DMS 273 (cell line): ENCODE results near the gene KCNMA1.

Source experiments
- DNase-seq: peaks from one replicate; lab custom pipeline; 2025; ENCODE audit not compliant: unreplicated experiment; lab: John Stamatoyannopoulos, UW

Gene KCNMA1

GRCh38 chr10:77494756-77495541 is 142.7 kb downstream of the KCNMA1 start:
- DNase-seq: no peak

GRCh38 chr10:77494327-77494726 is 143.3 kb downstream of the KCNMA1 start:
- DNase-seq: peak; percentile 73

- DNase-seq: no peak
Measured at GRCh38 chr10:77493851-77494261, 143.8 kb downstream of the KCNMA1 start.

- no peak for DNase-seq
Measured at GRCh38 chr10:77493239-77493806, 144.3 kb downstream of the KCNMA1 start.

DNA sequence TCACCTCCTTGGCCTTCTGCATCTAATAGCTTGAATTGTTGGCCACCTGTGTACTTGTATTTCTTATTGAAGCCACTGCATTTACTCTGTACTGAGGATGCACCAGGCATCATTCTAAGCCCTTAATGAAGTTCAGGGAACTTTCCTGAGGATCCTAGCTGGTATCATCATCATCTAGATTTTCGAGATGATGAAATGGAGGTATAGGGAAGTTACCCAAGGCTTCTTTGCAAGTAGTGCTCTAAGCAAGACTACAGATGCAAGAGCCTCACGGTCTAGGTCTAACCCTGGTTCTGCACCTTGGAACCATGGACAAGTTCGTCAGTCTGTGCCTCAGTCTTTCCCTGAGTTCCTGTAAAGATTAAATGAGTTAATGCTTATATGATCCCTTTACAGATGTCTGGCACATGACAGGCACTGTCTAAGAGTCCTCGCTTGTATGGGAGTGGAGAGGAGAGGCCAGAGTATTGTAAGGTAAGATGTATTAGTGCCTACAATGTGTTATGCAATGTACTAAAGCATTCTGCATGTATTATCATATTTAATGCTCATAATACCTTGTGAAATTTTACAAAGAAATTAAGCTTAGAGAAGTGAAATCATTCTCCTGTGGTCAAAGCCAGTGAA is 145.1 kb downstream of the KCNMA1 start:
- DNase-seq: no peak

DNA sequence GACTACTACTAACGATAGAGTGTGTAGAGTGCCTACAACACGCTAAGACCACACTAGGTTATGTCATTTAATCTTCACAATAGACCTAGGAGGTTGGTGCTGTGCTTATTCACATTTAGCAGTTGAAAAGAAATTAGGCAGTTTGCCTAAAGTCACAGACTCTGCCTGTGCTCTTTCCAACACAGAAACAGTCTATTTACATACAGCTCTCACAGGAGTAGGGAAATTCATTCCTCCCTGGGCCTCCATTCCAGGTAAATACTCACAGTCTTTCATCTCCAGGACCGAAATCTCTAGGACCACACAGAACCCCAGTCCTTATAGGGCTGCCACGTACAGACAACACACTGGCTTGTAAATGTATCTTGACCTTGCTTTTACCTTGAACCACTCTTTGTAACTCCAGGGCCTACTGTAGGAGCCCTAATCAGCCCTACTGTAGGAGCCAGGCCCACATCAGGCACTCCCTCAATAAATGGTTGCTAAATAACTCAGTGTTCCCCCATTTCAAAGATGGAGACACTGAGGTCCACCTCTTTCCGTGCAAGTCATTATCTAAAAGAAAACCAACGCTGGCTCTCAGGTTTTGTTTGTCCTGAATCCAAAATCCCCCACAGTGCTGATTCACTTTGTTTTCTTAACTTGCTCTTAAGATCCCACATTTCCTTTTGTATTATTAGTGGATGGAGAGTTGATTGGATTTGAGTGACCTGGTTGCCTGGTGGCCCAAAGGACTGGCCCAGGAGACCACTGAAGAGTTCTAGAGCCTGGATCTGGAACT is 146.9 kb downstream of the KCNMA1 start:
- no peak for DNase-seq

- no peak for DNase-seq
Measured at GRCh38 chr10:77486517-77486916, 151.1 kb downstream of the KCNMA1 start.

GRCh38 chr10:77485847-77486246 is 151.8 kb downstream of the KCNMA1 start:
- DNase-seq: no peak

- DNase-seq: no peak
Measured at GRCh38 chr10:77482072-77482471, 155.5 kb downstream of the KCNMA1 start.

- peak; percentile 46 for DNase-seq
Measured at GRCh38 chr10:77479586-77479985, 158.0 kb downstream of the KCNMA1 start.

DNA sequence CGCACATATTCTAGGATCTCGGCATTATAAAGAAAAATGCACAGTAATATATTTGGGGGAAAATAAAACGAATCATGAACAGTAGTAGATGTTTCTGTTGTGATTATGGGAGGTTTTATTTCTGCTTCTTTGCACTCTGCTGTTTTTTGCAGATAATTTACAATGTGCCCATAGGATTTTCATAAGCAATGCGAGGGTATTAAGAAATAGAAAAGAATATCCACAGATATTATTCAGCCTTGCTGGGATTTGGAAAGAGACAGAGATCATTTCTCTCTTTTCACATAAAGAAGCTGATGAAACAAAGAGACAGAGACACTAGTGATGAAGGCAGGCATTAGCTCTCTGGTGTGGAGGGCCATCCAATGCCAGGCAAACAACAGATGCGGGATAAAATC is 158.6 kb downstream of the KCNMA1 start:
- no peak for DNase-seq

GRCh38 chr10:77478247-77478961 is 159.2 kb downstream of the KCNMA1 start:
- peak; percentile 49 for DNase-seq

- no peak for DNase-seq
Measured at GRCh38 chr10:77475522-77475921, 162.1 kb downstream of the KCNMA1 start.

GRCh38 chr10:77474939-77475338 is 162.7 kb downstream of the KCNMA1 start:
- DNase-seq: no peak

DNA sequence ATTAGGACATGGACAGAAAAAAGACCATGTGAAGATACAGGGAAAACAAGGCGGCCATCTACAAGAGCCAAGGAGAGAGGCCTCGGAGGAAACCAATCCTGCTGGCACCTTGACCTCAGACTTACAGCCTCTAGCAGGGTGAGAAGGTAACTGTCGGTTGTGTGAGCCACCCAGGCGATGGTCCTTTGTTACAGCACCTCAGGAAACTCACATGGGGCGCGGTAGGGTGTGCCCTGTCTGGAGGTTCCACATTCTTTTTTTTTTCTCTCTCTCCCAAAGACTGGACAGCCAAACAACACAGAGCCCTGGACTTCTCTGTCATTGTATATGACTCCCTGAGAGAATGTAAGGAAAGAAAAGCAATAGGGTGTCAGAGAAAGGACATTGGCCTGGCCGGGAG is 163.2 kb downstream of the KCNMA1 start:
- no peak for DNase-seq

DNA sequence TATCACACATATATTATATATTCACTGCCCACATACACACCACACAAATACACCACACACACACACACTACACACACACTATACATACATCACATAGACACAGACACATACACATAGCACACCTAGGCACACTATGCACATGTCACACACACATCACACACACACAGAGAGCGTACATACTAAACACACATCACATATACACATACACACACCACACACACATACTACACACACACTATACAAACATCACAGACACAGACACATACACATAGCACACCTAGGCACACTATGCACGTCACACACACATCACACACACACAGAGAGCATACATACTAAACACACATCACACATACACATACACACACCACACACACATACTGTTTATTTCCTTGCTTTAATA is 165.5 kb downstream of the KCNMA1 start:
- DNase-seq: no peak

GRCh38 chr10:77471069-77471536 is 166.5 kb downstream of the KCNMA1 start:
- no peak for DNase-seq

DNA sequence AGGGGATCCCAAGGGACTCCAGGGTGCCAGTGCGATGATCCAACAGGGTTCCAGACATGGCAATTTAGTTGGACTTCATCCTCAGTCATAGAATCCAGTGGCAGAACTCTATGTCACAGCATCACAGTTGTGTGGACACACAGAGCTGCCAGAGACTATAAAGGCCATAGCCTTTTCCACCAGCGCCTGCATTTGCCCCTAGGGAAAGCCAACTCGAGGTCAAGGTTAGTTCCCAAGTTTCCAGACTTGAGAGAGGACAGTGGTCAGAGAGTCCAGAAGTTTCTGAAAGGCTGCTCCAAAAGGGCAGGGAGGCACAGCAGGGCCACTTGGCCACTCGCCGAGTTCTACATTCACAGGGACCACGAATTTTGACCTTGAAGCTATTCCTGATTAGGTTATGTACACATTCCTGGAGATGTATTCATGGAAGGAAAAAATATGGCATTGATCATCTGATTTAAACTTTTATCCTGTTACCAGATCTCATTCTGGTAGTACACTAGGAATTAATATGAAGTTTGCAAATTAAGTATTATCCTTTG is 170.1 kb downstream of the KCNMA1 start:
- no peak for DNase-seq

- no peak for DNase-seq
Measured at GRCh38 chr10:77463967-77464745, 173.5 kb downstream of the KCNMA1 start.

DNA sequence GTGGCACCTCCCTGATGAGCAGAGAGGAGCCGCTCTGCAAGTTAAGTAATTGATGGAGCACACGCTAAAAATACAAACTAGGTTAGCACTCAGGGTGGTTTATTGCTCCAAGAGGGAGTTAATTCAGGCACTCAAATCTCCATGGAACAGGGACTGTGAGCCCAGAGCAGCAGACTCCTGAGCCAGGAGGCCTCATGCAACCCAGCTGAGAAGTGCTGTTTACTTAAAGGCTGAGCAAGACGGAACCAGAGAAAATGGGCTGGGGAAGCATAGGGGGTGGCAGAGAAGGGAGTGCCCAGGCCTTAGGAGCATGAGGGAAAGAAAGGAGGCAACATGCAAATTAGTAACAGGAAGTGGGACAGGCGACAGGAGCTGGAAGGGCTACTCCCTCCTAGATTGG is 174.1 kb downstream of the KCNMA1 start:
- DNase-seq: no peak
